ENCODE measurements around the gene XPR1.
A peak's percentile ranks its signal among the peaks of the same experiment; 100 is the strongest.
"Not testable (repeated sequence)": the region's sequence is repeated elsewhere in the genome, so short reads cannot be mapped to it uniquely, and the experiment has no call there.

The XPR1 gene

GRCh38 chr1:180722586-180722985 is 90.8 kb downstream of the XPR1 start:
- DNase-seq (ENCODE audit: low read depth in 2 of 2) = no peak

- DNase-seq (ENCODE audit: low read depth in 2 of 2) = no peak
Measured at GRCh38 chr1:180724055-180724454, 92.2 kb downstream of the XPR1 start.

DNA sequence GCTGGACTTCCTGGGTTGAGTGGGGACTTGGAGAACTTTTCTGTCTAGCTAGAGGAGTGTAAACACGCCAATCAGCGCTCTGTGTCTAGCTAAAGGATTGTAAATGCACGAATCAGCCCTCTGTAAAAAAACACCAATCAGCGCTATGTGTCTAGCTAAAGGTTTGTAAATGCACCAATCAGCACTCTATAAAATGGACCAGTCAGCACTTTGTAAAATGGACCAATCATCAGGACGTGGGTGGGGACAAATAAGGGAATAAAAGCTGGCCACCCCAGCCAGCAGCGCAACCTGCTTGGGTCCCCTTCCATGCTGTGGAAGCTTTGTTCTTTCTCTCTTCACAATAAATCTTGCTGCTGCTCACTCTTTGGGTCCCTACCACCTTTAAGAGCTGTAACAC is 94.2 kb downstream of the XPR1 start:
- DNase-seq (ENCODE audit: low read depth in 2 of 2) = not testable (repeated sequence)

DNA sequence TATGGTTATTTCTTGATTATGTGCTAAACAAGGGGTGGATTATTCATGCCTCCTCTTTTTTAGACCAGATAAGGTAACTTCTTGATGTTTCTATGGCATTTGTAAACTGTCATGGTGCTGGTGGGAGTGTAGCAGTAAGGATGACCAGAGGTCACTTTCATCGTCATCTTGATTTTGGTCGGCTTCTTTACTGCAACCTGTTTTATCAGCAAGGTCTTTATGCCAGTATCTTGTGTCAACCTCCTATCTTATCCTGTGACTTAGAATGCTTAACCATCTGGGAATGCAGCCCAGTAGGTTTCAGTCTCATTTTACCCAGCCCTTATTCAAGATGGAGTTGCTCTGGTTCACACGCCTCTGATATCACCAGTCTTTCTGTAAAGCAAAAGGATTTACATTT is 95.9 kb downstream of the XPR1 start:
- not testable (repeated sequence) for DNase-seq (ENCODE audit: low read depth in 2 of 2)

GRCh38 chr1:180728472-180729106 is 96.8 kb downstream of the XPR1 start:
- DNase-seq (ENCODE audit: low read depth in 2 of 2) = no peak

DNA sequence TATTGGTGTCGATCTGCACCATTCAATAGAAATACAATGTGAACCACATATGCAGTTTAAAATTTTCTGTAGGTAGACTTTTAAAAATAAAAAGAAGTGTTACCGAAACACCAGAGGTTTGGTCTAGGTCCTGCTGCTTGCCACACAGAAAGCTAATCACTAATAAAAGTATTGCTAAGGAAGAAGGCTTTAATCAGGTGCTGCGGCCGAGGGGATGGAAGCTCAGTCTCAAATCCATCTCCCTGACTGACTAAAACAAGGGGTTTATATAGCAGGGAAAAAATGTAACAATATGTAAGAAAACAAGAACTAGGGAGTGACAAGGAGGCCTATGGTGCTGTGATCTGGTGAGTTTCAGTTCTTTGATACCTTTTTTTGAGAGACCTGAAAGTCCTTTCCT is 99.3 kb downstream of the XPR1 start:
- no peak for DNase-seq (ENCODE audit: low read depth in 2 of 2)

DNA sequence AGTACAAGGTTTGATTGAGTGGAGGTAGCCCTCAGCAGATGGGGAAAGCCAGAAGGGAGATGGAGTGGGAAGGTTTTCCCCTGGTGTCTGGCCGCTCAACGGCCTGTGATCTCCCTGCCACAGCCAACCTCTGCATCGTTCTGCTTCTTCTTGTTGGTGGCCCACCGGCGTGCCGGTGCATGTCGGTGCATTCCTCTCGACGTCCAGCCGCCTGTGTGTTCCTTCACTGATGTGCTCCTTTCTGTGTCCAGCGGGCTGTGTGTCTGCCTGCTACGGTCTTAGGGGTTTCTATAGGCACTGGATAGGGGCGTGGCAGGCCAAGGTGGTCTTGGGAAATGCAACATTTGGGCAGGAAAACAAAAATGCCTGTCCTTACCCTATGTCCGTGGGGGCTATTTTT is 101.0 kb downstream of the XPR1 start:
- no peak for DNase-seq (ENCODE audit: low read depth in 2 of 2)

- DNase-seq (ENCODE audit: low read depth in 2 of 2) = no peak
Measured at GRCh38 chr1:180734366-180734765, 102.5 kb downstream of the XPR1 start.

DNA sequence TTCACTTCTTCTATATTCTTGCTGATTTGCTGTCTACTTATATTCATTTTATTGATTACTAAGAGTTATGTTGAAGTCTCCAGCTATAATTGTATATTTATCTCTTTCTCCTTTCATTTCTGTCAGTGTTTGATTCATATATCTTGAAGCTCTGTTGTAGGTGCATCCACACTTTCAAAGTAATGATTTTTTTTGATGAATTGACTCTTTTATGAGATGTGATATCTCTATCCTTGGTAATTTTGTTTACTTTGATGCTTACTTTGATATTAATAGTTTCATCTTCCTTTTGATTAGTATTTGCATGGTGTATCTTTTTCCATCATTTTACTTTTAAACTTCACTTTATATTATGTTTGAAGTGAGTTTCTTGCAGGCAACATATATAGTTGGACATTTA is 110.8 kb downstream of the XPR1 start:
- no peak for DNase-seq (ENCODE audit: low read depth in 2 of 2)

GRCh38 chr1:180743868-180744267 is 112.0 kb downstream of the XPR1 start:
- no peak for DNase-seq (ENCODE audit: low read depth in 2 of 2)

DNA sequence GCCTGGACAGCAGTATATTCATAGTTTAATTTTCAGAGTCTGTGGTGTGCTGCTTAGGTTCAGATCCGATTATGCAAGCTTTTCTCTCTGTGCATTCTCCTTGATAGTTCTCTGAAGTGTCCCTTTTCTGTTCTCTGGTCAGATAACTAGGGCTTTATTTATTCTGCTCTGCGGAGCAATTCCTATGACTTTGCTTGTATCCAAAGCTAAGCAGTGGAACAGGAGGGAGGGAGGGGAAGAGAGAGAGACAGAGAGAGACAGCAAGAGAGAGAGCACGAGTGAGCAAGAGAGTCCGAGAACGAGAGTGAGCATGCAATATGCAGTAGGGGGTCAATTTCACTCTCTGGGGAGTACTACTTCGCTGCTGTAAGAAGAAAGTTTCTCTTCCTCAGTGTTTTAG is 113.3 kb downstream of the XPR1 start:
- no peak for DNase-seq (ENCODE audit: low read depth in 2 of 2)

GRCh38 chr1:180751921-180752320 is 120.1 kb downstream of the XPR1 start:
- no peak for DNase-seq (ENCODE audit: low read depth in 2 of 2)

DNA sequence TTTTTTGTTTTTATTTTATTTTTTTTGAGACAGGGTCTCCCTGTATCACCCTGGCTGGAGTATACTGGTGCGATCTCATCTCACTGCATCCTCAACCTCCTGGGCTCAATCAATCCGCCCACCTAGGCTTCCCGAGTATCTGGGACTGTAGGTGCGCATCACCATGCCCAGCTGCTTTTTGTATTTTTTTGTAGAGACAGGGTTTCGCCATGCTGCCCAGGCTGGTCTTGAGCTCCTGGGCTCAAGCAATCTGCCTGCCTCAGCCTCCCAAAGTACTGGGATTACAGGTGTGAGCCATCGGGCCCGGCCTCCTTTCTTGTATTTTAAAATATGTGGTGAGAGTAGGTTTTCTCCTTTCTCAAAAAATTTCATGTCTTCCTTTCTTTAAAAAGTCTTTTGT is 122.6 kb downstream of the XPR1 start:
- DNase-seq (ENCODE audit: low read depth in 2 of 2) = no peak

DNA sequence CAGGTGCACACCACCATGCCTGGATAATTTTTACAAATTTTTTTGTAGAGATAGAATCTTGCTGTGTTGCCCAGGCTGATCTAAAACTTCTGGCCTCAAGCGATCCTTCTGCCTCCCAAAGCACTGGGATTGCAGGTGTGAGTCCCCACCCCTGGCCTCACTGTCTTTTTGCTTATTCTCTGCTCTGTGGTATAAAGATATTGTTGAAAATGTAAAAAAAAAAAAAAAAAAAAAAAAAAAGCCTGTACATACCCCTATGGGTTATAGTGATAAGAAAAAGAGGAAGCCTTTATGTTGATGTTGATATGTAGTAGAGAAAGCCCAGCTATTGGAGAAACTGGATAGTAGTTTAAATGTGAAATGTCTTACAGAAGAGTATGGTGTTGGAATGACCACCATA is 125.8 kb downstream of the XPR1 start:
- DNase-seq (ENCODE audit: low read depth in 2 of 2) = no peak

GRCh38 chr1:180762796-180763195 is 131.0 kb downstream of the XPR1 start:
- DNase-seq (ENCODE audit: low read depth in 2 of 2) = no peak

GRCh38 chr1:180765151-180765550 is 133.3 kb downstream of the XPR1 start:
- DNase-seq (ENCODE audit: low read depth in 2 of 2) = no peak

- DNase-seq (ENCODE audit: low read depth in 2 of 2) = no peak
Measured at GRCh38 chr1:180769889-180770288, 138.1 kb downstream of the XPR1 start.

GRCh38 chr1:180773210-180773865 is 141.5 kb downstream of the XPR1 start:
- peak; percentile 11 to 20 for DNase-seq (ENCODE audit: low read depth in 2 of 2)

DNA sequence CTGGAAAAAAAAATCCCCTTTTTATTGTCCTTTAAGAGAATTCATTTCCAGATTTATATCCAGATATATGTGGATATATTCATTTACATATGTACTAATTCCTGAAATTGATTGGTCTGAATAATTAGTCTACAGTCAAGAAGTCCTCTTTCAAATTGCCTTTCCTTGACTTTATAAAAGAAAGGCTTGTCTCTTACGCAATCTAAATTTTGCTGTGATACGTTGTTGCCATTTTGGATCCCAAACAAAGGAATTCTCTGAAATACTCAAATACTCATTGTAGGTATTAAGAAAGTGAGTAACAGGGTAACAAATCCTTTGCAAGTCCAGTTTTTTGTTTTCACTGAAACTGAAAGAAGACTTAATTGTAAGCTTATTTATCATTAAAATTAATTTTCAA is 144.0 kb downstream of the XPR1 start:
- no peak for DNase-seq (ENCODE audit: low read depth in 2 of 2)

DNA sequence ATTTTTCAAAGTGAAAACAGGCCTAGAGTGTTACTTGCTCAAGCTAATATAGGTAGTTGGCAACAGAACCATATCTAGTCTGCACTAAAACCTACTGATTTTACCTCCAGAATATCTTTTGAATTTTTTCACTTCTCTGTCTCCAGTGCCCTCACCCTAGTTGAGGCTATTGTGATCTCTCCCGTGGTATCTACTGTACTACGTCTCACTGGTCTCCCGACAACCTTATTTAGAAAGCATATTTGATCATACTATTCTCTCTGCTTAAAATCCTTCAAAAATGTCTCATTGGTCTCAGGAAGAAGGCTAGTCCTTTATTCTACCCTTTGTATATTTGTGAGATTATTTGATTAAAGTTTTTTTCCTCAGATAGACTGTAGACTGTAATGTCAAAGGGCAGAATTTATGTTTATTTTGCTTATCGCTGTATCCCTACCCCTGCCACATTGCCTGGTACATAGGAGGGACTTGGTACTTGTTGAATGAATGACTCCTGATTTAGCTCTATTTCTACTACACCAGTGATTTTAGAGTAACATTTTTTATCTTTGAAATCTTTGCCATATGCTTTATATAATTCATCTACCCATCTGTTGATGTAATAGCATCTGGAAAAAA is 145.4 kb downstream of the XPR1 start:
- DNase-seq (ENCODE audit: low read depth in 2 of 2) = no peak

DNA sequence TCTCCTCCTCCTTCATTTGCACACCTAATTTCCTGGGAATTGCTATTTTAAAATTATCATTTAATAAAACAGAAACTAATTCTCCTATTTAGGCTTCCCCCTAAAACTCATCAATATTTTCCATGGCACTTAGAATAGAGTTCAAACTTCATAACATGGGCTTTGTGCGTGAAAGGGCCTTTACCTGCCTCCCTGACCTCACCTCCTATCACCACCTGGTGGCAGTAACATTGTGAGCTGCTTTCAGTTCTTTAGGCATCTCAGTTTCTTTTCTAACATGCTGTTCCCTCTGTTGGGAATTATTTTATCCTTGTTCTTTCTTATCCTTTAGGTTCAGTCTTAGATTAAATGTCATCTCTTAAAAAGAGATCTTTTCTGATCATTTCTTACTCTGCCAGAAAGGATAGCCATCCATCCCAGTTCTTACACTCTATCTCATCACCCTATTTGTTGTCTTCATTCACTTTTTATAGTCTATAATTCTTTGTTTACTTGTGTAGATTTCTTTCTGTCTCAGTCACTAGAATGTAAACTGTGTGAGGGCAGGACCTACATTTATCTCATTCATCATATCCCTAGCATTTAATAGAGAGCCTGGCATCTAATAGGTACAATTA is 147.1 kb downstream of the XPR1 start:
- no peak for DNase-seq (ENCODE audit: low read depth in 2 of 2)

- no peak for DNase-seq (ENCODE audit: low read depth in 2 of 2)
Measured at GRCh38 chr1:180779584-180779983, 147.8 kb downstream of the XPR1 start.

DNA sequence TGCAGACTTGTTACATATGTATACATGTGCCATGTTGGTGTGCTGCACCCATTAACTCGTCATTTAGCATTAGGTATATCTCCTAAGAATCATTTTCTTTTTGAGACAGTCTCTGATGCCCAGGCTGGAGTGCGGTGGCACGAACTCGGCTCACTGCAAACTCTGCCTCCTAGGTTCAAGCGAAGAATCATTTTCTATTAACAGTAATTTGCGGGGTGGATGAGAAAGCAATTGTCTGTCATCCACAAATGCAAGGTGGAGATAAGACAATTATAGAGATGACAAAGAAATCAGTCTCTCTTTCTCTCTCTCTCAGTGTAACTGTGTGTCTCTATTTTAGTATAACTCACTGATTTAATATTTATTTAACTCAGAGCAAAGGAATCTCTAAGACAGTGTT is 149.9 kb downstream of the XPR1 start:
- no peak for DNase-seq (ENCODE audit: low read depth in 2 of 2)
